Prostate gland (tissue), 2 donors: Measurements from ENCODE around the gene CENPP. TPM values are rescaled to one million over a fixed set of nuclear protein-coding genes. Genes with fewer than 3 reads are reported as not detected.

Experiments used
- DNase-seq: peaks from one replicate; pipeline ENCODE4 v3.0.0-alpha.2; 2019; ENCODE audit warnings: low spot score
- H3K27ac ChIP-seq, 2 donors: fragments of 200-600 bp; sonication (generic); 2 replicates each; pipeline ENCODE4 v1.5.1; 2017 to 2019
- H3K27me3 ChIP-seq: fragments of 200-600 bp; sonication (generic); replicated peaks from 2 replicates; pipeline ENCODE4 v1.5.1; 2019; ENCODE audit not compliant: insufficient read depth
- H3K36me3 ChIP-seq, 2 donors: fragments of 200-600 bp; sonication (generic); 1 replicate in 1 of 2; 2 replicates in 1 of 2; pipeline versions ENCODE4 v1.5.1 to v1.8.1; 2017 to 2019
- H3K4me1 ChIP-seq: fragments of 200-600 bp; sonication (generic); replicated peaks from 2 replicates; pipeline ENCODE4 v1.5.1; 2019
- H3K4me3 ChIP-seq, 2 donors: fragments of 200-600 bp; sonication (generic); 2 replicates each; pipeline ENCODE4 v1.5.1; 2017 to 2019
- H3K9me3 ChIP-seq: fragments of 200-600 bp; sonication (generic); 2 replicates; pipeline ENCODE4 v1.5.1; 2017
- POLR2A ChIP-seq: fragments of 450-650 bp; IDR thresholded peaks from one replicate; pipeline ENCODE4 v1.6.1; 2016; ENCODE audit warnings: antibody characterized with exemption, mild to moderate bottlenecking
- POLR2AphosphoS5 ChIP-seq: sonication (generic); formaldehyde crosslinking; IDR thresholded peaks from one replicate; pipeline ENCODE4 v1.6.1; 2017; ENCODE audit warnings: antibody characterized with exemption
- WGBS: methylation state at CpG from one replicate; pipeline ENCODE4 v1.1.5; 2018; 5-methylcytosine and 5-hydroxymethylcytosine counted together
- intact Hi-C: fragments of 100-400 bp; cut with DNase I; formaldehyde crosslinking; loops from one replicate; pipeline ENCODE4 v1.14.2; 2022
- total RNA-seq, 2 donors: library from RNA; depleted of rRNA; stranded (reverse); fragments of >200 nt; gene quantifications; one replicate each; pipeline ENCODE4 v1.1.0, GENCODE V29; 2016
- TF ChIP-seq, protein P1 (sequence below), 4 experiments: fragments of 200-600 bp in 2 of 4; fragments of 450-650 bp in 2 of 4; sonication (generic) in 2 of 4; IDR thresholded peaks; 1 replicate in 3 of 4; 2 replicates in 1 of 4; pipeline ENCODE4 v1.5.1; 2016 to 2019; ENCODE audit warnings: antibody characterized with exemption in 4 of 4, mild to moderate bottlenecking in 2 of 4, moderate library complexity in 2 of 4

The CENPP gene
- total RNA-seq, 2 donors from 2014 or later: 1.4 to 21.5 TPM

DNA sequence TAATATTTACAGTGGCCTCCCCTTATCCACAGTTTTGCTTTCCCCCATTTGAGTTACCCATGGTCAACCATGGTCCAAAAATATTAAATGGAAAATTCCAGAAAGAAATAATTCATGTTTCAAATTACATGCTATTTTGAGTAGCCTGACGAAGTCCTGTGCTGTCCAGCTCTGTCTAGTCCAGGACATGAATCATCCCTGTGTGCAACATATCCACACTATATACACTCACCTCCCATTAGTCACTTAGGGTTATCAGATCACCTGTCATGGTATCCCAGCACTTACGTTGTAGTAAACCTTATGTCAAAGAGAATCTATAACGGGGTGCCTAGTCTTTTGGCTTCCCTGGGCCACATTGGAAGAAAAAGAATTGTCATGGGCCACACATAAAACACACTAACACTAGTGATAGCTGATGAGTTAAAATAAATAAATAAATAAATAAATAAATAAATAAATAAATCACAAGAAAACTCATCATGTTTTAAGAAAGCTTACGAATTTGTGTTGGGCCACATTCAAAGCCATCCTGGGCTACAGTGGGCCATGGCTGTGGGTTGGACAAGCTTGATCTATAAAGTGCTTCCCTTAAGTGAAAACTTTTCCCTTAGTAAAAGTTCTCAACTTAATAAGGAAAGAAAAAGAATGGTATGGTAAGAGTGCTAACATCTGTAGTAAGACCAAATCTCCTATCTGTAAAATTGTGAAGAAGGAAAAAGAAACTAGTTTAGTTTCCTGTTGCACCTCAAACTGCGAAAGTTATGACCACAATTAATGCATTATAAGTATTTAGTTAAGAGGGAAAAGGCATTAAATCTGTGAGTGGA lies 114.4 kb downstream of the CENPP start:
- intact Hi-C loops: loop anchor here (2.0 to 5.0 kb wide), 2 partner anchors 98 to 195 kb away; no protein-coding TSS in a partner anchor
- no peak overlapping the region for H3K27ac ChIP-seq
- no peaks in the 10 kb centered on the region for H3K36me3 ChIP-seq
- TF ChIP-seq, protein P1, sequence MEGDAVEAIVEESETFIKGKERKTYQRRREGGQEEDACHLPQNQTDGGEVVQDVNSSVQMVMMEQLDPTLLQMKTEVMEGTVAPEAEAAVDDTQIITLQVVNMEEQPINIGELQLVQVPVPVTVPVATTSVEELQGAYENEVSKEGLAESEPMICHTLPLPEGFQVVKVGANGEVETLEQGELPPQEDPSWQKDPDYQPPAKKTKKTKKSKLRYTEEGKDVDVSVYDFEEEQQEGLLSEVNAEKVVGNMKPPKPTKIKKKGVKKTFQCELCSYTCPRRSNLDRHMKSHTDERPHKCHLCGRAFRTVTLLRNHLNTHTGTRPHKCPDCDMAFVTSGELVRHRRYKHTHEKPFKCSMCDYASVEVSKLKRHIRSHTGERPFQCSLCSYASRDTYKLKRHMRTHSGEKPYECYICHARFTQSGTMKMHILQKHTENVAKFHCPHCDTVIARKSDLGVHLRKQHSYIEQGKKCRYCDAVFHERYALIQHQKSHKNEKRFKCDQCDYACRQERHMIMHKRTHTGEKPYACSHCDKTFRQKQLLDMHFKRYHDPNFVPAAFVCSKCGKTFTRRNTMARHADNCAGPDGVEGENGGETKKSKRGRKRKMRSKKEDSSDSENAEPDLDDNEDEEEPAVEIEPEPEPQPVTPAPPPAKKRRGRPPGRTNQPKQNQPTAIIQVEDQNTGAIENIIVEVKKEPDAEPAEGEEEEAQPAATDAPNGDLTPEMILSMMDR (IDR thresholded peaks at IDR 0.05): no peak
- no peak for TF ChIP-seq POLR2A
- no peak for TF ChIP-seq POLR2AphosphoS5
- DNase-seq: no peak
- H3K4me3 ChIP-seq: no peak overlapping the region
- WGBS: 77% methylated on average over 5 of the region's 5 CpGs
- no peaks in the 10 kb centered on the region for H3K4me1 ChIP-seq
- H3K27me3 ChIP-seq: no peaks in the 10 kb centered on the region
- H3K9me3 ChIP-seq: no peaks in the 10 kb centered on the region

DNA sequence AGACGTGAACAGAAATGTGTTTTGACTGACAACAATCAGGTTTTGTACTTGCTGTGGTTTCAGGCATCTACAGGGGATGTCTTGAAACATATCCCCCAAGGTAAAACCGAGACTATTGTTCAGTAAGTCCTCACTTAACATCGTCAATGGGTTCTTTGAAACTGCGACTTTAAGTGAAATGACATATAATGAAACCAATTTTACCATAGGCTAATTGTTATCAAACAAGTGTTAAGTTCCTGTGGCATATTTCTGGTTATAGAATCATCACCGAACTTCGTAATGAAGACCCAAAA lies 114.9 kb downstream of the CENPP start:
- Histone ChIP-seq H3K27me3 (no peaks in the 10 kb centered on the region), H3K9me3 (no peaks in the 10 kb centered on the region), H3K27ac (no peak overlapping the region), H3K4me3 (no peak overlapping the region), H3K36me3 (no peaks in the 10 kb centered on the region), H3K4me1 (no peaks in the 10 kb centered on the region)
- no peak for DNase-seq
- intact Hi-C loops: loop anchor here (2.0 kb wide), 1 partner anchor 194 kb away; no protein-coding TSS in a partner anchor
- 90% methylated on average over 6 of the region's 6 CpGs for WGBS
- TF ChIP-seq, protein P1 (IDR thresholded peaks at IDR 0.05): no peak
- TF ChIP-seq POLR2AphosphoS5 (no peak), POLR2A (no peak)

DNA sequence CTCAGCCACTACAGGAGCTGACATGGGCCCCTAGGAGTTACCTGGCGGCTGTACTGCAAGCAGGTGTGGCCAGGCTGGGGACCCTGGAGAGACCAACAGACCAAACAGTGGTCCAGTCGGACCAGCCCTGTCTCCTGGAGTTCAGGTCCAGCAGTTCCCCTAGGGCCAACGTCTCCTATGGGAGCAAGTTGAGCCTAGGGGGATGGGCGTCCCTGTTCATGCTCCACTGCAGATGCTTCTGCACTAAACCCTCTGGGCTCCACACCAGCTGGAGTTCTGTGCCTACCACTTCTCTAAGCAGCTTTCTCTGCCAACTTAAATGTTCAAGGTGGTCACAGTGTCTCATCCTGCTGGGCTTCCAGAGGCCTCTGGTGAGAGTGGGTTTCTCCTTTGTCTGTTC lies 119.1 kb downstream of the CENPP start:
- no peak overlapping the region for H3K27ac ChIP-seq
- TF ChIP-seq POLR2A: no peak
- TF ChIP-seq, protein P1 (IDR thresholded peaks at IDR 0.05): no peak
- TF ChIP-seq POLR2AphosphoS5: no peak
- intact Hi-C loops: no loop called here
- no peaks in the 10 kb centered on the region for H3K27me3 ChIP-seq
- no peak for DNase-seq
- H3K9me3 ChIP-seq: no peaks in the 10 kb centered on the region
- H3K4me3 ChIP-seq: no peak overlapping the region
- 46% methylated on average over 4 of the region's 4 CpGs for WGBS
- no peaks in the 10 kb centered on the region for H3K4me1 ChIP-seq
- no peaks in the 10 kb centered on the region for H3K36me3 ChIP-seq

DNA sequence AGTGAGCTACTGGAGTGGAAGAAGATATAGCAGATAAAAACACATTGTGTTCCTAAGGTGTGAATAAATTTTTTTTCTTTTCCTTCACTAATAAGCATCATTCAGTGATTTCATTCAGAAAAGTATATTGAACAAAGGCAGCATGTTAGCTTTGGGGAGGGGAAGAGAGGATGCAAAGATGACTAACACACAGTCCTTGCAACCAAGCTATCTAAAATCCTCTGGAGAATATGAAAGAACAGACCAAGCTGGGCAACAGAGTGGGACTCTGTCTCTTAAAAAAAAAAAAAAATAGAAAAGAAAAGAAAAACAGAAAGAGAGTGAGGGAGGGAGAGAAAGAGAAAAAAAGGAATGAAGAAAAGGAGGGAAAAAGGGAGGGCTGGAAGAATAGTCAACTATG lies 120.8 kb downstream of the CENPP start:
- Histone ChIP-seq H3K36me3 (no peaks in the 10 kb centered on the region), H3K4me1 (no peaks in the 10 kb centered on the region), H3K27me3 (no peaks in the 10 kb centered on the region), H3K27ac (no peak overlapping the region), H3K4me3 (no peak overlapping the region), H3K9me3 (no peaks in the 10 kb centered on the region)
- intact Hi-C loops: no loop called here
- DNase-seq: no peak
- TF ChIP-seq, protein P1 (IDR thresholded peaks at IDR 0.05): no peak
- no peak for TF ChIP-seq POLR2AphosphoS5
- no peak for TF ChIP-seq POLR2A

DNA sequence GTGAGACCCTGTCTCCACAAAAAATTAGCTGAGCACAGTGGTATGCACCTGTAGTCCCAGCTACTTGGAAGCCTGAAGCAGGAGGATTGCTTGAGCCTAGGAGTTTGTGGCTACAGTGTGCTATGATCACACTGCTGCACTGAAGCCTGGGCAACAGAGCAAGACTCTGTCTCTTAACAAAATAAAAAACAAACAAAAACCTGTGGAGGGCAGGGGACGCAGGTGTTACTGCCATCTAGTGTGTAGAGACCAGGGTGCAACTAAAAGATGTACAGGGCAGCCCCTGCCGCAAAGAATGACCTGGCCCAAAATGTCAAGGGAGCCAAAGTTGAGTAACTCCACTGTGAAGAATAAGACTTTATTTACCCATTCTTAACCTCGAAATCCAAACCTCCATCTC lies 129.5 kb downstream of the CENPP start:
- Histone ChIP-seq H3K27me3 (no peaks in the 10 kb centered on the region), H3K4me1 (no peaks in the 10 kb centered on the region), H3K36me3 (no peaks in the 10 kb centered on the region), H3K9me3 (no peaks in the 10 kb centered on the region), H3K27ac (no peak overlapping the region), H3K4me3 (no peak overlapping the region)
- TF ChIP-seq, protein P1 (IDR thresholded peaks at IDR 0.05): no peak
- TF ChIP-seq POLR2AphosphoS5 (no peak), POLR2A (no peak)
- WGBS: 87% methylated on average over 3 of the region's 3 CpGs
- DNase-seq: no peak
- intact Hi-C loops: no loop called here
